ENCODE results near the gene SPOCD1.

DNA sequence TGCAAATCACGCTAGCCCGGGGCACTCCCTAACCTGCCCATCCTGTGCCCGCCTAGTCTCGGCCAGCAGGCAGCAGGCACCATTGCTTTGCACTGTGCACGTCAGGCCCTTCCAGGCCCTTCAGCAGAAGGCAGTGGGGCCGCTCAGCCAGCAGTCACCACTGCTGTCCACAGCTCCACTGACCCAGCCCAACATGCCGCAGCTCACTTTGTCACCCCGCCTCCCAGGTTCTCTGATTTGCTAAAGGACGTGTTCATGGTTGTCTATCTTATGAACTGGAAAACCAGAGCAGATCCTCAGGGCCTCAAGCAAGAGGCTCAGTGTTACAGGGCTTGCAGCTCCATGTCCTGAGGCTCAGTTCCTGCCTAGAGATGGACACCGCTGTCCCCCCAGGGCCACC, 14.2 kb upstream of the SPOCD1 start:
- TF ChIP-seq, protein P1, sequence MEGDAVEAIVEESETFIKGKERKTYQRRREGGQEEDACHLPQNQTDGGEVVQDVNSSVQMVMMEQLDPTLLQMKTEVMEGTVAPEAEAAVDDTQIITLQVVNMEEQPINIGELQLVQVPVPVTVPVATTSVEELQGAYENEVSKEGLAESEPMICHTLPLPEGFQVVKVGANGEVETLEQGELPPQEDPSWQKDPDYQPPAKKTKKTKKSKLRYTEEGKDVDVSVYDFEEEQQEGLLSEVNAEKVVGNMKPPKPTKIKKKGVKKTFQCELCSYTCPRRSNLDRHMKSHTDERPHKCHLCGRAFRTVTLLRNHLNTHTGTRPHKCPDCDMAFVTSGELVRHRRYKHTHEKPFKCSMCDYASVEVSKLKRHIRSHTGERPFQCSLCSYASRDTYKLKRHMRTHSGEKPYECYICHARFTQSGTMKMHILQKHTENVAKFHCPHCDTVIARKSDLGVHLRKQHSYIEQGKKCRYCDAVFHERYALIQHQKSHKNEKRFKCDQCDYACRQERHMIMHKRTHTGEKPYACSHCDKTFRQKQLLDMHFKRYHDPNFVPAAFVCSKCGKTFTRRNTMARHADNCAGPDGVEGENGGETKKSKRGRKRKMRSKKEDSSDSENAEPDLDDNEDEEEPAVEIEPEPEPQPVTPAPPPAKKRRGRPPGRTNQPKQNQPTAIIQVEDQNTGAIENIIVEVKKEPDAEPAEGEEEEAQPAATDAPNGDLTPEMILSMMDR (IDR thresholded peaks at IDR 0.05; ENCODE audit: low read depth, low read length, missing input control) = no peak
- TF ChIP-seq, protein P2, sequence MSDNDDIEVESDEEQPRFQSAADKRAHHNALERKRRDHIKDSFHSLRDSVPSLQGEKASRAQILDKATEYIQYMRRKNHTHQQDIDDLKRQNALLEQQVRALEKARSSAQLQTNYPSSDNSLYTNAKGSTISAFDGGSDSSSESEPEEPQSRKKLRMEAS (IDR thresholded peaks at IDR 0.05) = no peak
- TF ChIP-seq TAF1 (conservative IDR thresholded peaks at IDR 0.05) (no peak), RXRA (IDR thresholded peaks at IDR 0.05) (no peak)

All from liver (tissue), 3 donors.